OCI-LY1 (cell line): Measurements from ENCODE around the gene SAMD14.

Source experiments
- H2AFZ ChIP-seq: fragments of 200-600 bp; sonication (generic), shearing (Covaris generic); 2 replicates; pipeline ENCODE4 v1.6.0; 2014; ENCODE audit warnings: antibody characterized with exemption, mild to moderate bottlenecking, low read length
- H3F3A ChIP-seq: fragments of 200-600 bp; sonication (generic), shearing (Covaris generic); 2 replicates; pipeline ENCODE4 v1.6.0; 2014; ENCODE audit warnings: mild to moderate bottlenecking, antibody characterized with exemption, low read length, moderate library complexity; ENCODE audit not compliant: insufficient read depth
- H3K27ac ChIP-seq: fragments of 200-600 bp; sonication (generic); 2 replicates; pipeline ENCODE4 v1.5.1; 2014; ENCODE audit warnings: low read length, mixed run types, mild to moderate bottlenecking, low read depth; ENCODE audit not compliant: poor library complexity, severe bottlenecking
- H3K27me3 ChIP-seq: fragments of 200-600 bp; sonication (generic); 2 replicates; pipeline ENCODE4 v1.6.0; 2014; ENCODE audit warnings: antibody characterized with exemption, mild to moderate bottlenecking, low read length, moderate library complexity; ENCODE audit not compliant: insufficient read depth
- H3K36me3 ChIP-seq: fragments of 200-600 bp; sonication (generic); 2 replicates; pipeline ENCODE4 v1.6.1; 2014; ENCODE audit warnings: mild to moderate bottlenecking, antibody characterized with exemption, low read length, moderate library complexity, mixed read lengths; ENCODE audit not compliant: insufficient read depth
- H3K4me1 ChIP-seq: fragments of 200-600 bp; sonication (generic); 2 replicates; pipeline ENCODE4 v1.5.1; 2014; ENCODE audit warnings: mild to moderate bottlenecking, low read length, moderate library complexity; ENCODE audit not compliant: insufficient read depth, severe bottlenecking
- H3K4me2 ChIP-seq: fragments of 200-600 bp; sonication (generic), shearing (Covaris generic); 2 replicates; pipeline ENCODE4 v1.6.1; 2014; ENCODE audit warnings: low read length
- H3K4me3 ChIP-seq: fragments of 200-600 bp; sonication (generic); 2 replicates; pipeline ENCODE4 v1.5.1; 2014; ENCODE audit warnings: low read length, low read depth, mild to moderate bottlenecking, mixed read lengths; ENCODE audit not compliant: poor library complexity, severe bottlenecking
- H3K79me2 ChIP-seq: fragments of 200-600 bp; shearing (Covaris generic); 2 replicates; pipeline ENCODE4 v1.6.1; 2016; ENCODE audit warnings: mixed run types, low read length, mixed read lengths; ENCODE audit not compliant: insufficient read depth
- H3K9ac ChIP-seq: fragments of 200-600 bp; sonication (generic), shearing (Covaris generic); 2 replicates; pipeline ENCODE4 v1.6.1; 2014; ENCODE audit warnings: mild to moderate bottlenecking, low read length, mixed read lengths
- H3K9me2 ChIP-seq: fragments of 200-600 bp; sonication (generic), shearing (Covaris generic); 2 replicates; pipeline ENCODE4 v1.6.1; 2014; ENCODE audit warnings: low read depth, mild to moderate bottlenecking, low read length, mixed read lengths
- H3K9me3 ChIP-seq: fragments of 200-600 bp; shearing (Covaris generic); 2 replicates; pipeline ENCODE4 v1.6.1; 2014; ENCODE audit warnings: low read length, mixed read lengths
- H4K20me1 ChIP-seq: fragments of 200-600 bp; sonication (generic), shearing (Covaris generic); 2 replicates; pipeline ENCODE4 v1.6.0; 2016; ENCODE audit warnings: mild to moderate bottlenecking, low read length; ENCODE audit not compliant: insufficient read depth
- CTCF ChIP-seq: fragments of 200-600 bp; sonication (generic), shearing (Covaris generic); IDR thresholded peaks from 2 replicates; pipeline ENCODE4 v1.5.1; 2017; ENCODE audit warnings: mild to moderate bottlenecking, antibody characterized with exemption, low read length, moderate library complexity, mixed read lengths
- EZH2 ChIP-seq: fragments of 200-600 bp; sonication (generic), shearing (Covaris generic); IDR thresholded peaks from 2 replicates; pipeline ENCODE4 v1.8.0; 2017; ENCODE audit warnings: borderline replicate concordance, mixed run types, mild to moderate bottlenecking, antibody characterized with exemption, low read length, moderate library complexity, mixed read lengths

SAMD14 gene

DNA sequence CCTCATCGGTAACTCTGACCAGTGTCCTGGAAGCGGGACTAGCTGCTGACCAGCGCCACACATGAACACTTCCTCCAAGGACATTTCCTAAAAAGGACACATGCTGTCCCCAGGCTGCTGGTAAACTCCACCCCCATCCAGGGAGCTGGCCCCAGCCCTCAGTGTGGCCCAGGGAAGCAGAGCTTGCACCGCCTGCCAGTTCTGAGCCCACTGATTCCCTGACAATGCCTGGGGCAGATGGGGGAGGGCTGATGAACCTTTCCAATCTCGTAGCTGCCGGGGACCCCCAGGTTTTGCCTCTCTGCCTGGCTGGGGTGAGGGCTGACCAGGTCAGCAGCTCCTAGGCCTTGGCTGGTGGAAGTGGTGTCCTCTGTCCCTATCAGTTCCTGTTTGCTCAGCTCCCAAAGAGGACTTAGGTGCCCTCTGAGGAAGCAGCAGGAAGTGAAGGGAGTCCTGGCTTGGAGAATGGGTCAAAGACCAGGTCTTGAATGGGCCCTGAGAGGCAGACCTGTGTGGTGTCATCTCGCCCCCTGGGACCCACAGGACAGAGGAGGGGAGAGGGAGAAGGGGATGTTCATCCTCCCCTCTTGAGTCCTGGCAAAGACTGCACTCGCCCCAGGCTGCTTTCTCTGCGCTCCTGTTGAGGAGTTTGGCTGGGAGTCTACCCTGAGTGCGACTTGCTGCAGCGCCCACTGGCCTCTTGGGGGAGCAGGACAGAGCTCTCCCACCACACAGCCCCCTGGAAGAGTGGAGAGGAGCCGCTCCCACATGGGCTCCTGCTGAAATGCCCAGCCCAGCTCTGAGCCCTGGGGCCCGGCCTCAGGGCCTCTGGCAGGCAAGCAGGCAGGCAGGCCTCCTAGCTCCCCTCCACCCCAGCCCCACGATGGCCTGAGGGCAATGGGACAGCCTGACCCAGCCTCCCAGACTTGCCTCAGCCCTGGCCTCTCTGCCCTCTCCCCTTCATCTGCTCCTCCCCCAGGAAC lies 18.0 kb downstream of the SAMD14 start:
- H3K9me3 ChIP-seq: no peaks in the 10 kb centered on the region
- H3K36me3 ChIP-seq: no peaks in the 10 kb centered on the region
- H4K20me1 ChIP-seq: no peaks in the 10 kb centered on the region
- H3K4me3 ChIP-seq: no peak overlapping the region
- H3K27me3 ChIP-seq: no peaks in the 10 kb centered on the region
- H2AFZ ChIP-seq: no peak overlapping the region
- H3K4me2 ChIP-seq: no peak overlapping the region
- no peak overlapping the region for H3K27ac ChIP-seq
- no peaks in the 10 kb centered on the region for H3K4me1 ChIP-seq
- no peak for TF ChIP-seq EZH2
- TF ChIP-seq CTCF: no peak
- H3K9ac ChIP-seq: no peak overlapping the region
- no peaks in the 10 kb centered on the region for H3K9me2 ChIP-seq
- H3K79me2 ChIP-seq: no peaks in the 10 kb centered on the region
- H3F3A ChIP-seq: no peaks in the 10 kb centered on the region

GRCh38 chr17:50110591-50111349 lies 19.2 kb downstream of the SAMD14 start:
- no peak overlapping the region for H2AFZ ChIP-seq
- H3K4me2 ChIP-seq: no peak overlapping the region
- H3K9ac ChIP-seq: no peak overlapping the region
- H3F3A ChIP-seq: no peaks in the 10 kb centered on the region
- no peaks in the 10 kb centered on the region for H3K27me3 ChIP-seq
- no peaks in the 10 kb centered on the region for H3K9me2 ChIP-seq
- H3K36me3 ChIP-seq: no peaks in the 10 kb centered on the region
- TF ChIP-seq EZH2 (no peak), CTCF (no peak)
- H3K27ac ChIP-seq: no peak overlapping the region
- no peaks in the 10 kb centered on the region for H3K9me3 ChIP-seq
- no peaks in the 10 kb centered on the region for H3K4me1 ChIP-seq
- H4K20me1 ChIP-seq: no peaks in the 10 kb centered on the region
- no peak overlapping the region for H3K4me3 ChIP-seq
- H3K79me2 ChIP-seq: no peaks in the 10 kb centered on the region

DNA sequence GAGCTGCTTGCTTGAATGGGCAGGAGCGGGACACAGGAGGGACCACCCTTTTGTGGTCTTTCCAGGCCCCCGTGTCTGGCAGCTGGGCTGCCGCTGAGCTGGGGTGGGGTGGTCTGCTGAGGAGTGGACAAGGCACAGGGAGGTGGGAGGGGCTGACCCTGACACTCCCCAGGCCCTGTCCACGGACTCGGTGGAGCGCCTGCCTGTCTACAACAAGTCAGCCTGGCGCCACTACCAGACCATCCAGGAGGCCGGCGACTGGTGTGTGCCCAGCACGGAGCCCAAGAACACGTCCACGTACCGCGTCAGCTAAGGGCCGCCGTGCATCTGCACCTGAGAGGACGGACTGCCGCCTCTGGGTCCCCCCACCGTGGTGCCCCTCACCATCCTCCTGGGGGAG lies 20.2 kb downstream of the SAMD14 start:
- H3K9ac ChIP-seq: no peak overlapping the region
- H3K4me1 ChIP-seq: no peaks in the 10 kb centered on the region
- H3K4me2 ChIP-seq: no peak overlapping the region
- H4K20me1 ChIP-seq: no peaks in the 10 kb centered on the region
- H3K36me3 ChIP-seq: no peaks in the 10 kb centered on the region
- no peaks in the 10 kb centered on the region for H3K9me2 ChIP-seq
- H3K79me2 ChIP-seq: no peaks in the 10 kb centered on the region
- no peaks in the 10 kb centered on the region for H3K9me3 ChIP-seq
- H3F3A ChIP-seq: no peaks in the 10 kb centered on the region
- H3K4me3 ChIP-seq: no peak overlapping the region
- H3K27ac ChIP-seq: no peak overlapping the region
- no peak overlapping the region for H2AFZ ChIP-seq
- no peaks in the 10 kb centered on the region for H3K27me3 ChIP-seq
- no peak for TF ChIP-seq EZH2
- no peak for TF ChIP-seq CTCF
